HG03558 (cell line): ENCODE measurements around the gene KIRREL1.

Experiments
- ATAC-seq: cut with Tn5 transposase; IDR thresholded peaks from one replicate; pipeline ENCODE4 v1.9.1; 2021; ENCODE audit warnings: moderate number of reproducible peaks; ENCODE audit not compliant: unreplicated experiment; ENCODE audit errors: extremely low read depth

The KIRREL1 gene

GRCh38 chr1:157969697-157970485 is 23.6 kb upstream of the KIRREL1 start:
- no peak for ATAC-seq

- no peak for ATAC-seq
Measured at GRCh38 chr1:157971769-157972168, 21.7 kb upstream of the KIRREL1 start.

DNA sequence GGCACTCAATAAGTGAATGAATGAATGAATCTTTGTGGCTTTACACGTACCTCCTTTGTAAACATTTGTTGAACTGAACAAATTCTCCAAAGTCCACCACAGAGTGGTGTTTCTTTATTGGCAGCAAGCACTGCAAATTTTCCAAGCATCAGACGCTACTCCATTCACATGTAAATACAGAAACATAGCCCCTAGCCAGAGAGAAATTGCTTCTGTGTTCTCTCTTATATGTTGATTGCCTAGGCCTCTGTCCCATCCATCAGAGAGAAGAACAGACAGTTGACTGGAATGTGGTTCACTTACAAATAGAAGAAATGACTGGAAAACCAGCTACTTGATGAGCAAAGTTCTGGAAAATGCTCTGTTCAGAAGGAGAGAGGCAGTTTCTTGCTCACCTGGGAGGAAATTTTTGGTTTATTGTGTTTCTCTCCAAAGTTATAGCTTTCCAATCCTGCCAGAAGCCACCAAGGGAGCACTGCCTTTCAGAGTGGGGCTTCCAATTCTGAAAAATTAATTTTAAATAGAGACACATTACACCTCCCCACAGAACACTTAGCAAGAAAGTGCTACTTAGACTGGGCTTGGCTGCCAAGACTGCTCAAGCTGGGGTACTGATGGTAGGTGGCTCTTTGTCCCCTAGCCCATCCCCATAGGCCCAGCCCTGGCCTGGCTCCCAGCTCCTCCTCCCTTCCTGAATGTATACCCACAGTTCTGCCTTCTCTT is 18.1 kb upstream of the KIRREL1 start:
- ATAC-seq = no peak

DNA sequence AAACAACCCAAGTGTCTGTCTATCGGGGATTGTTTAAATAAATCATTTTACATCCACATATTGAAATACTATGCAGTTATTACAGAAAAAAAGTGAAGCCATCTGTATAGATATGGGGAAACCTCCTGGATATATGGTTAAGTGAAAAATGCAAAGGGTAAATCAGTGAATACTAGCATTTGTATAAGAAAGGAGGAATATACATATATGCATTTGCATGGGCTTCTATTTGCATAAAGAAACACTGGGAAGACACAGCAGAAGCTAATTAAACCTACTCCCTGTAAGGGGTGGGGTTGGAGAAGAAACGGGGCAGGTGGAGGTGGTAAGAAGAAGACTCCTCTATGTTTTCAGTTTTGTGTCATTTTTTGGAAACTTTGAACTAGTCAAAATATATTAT is 16.6 kb upstream of the KIRREL1 start:
- ATAC-seq = no peak

- ATAC-seq = no peak
Measured at GRCh38 chr1:157978586-157979403, 14.7 kb upstream of the KIRREL1 start.

GRCh38 chr1:157982136-157982535 is 11.3 kb upstream of the KIRREL1 start:
- no peak for ATAC-seq

GRCh38 chr1:157983787-157984186 is 9.7 kb upstream of the KIRREL1 start:
- no peak for ATAC-seq

DNA sequence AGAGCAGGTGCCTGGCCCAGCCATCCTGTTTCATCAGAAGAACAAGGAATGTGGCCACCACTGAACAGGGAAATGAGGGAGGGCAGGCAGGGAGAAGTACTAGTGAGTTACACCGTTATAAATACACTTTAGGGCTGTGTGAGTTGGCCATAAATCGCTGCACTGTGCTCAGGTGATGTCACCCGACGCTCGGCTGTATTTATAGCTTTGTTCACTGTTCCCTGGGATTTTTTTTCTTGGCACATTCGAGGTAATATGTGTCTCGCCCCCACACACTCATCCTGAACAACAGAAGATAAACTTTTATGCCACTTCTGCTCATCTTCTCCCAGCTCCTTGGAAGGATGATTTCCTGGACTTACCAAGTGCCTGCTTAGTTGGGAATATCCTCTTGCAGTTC is 9.0 kb upstream of the KIRREL1 start:
- ATAC-seq = no peak

GRCh38 chr1:157985473-157985872 is 8.0 kb upstream of the KIRREL1 start:
- ATAC-seq = no peak

GRCh38 chr1:157988002-157988401 is 5.4 kb upstream of the KIRREL1 start:
- ATAC-seq = no peak

DNA sequence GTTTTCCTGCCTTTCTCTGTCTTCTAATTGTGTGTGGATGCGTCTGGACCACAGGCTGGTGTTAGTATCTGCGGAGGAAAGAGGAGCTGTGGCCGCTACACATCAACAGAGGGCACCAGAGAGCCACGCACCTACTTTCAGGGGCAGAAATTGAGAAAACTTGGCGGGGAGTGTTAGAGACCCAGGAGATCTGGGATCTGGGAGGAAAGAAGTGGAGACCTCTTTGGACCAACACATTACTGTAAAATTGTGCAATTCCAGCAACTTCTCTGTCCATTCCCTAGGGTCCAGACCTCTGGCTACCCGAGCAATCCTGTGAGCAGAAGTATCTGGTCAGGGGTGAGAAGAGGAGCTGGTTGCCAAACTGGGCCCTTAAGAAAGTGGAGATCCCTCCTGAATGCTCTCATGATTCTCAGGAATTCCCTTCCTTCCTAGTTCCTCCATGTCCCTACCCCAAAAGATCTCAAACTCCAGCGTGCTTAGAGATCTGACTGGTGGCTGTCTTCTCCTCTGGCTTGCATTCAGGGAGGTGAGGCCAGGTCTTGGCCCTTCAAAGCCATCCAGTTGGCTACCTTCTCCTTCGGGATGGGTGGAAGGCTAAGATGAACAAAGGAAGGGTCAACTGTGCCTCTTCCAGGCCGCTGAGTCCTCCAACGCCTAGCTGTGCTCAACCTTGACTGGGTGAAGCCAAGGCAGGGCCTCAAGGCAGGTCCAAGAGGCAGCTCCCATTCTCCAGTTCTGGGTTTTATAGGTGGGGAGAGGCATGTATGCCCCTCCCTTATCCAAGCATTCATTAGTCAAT is 1.2 kb upstream of the KIRREL1 start:
- ATAC-seq = no peak

DNA sequence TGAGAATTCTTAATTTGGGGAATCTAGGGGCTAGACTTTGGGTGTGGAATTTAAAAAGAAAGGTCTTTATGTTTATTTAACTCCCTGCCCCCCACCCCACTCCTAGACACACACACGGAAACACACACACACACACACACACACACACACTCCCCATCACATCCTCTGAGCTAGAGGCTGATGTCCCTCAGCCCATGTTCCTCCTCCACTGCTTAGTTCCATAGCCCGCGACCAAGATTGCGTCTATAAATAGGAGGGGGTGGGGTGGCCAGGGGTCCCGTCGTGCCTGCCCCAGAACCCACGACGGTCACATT is 655 bp upstream of the KIRREL1 start:
- no peak for ATAC-seq

DNA sequence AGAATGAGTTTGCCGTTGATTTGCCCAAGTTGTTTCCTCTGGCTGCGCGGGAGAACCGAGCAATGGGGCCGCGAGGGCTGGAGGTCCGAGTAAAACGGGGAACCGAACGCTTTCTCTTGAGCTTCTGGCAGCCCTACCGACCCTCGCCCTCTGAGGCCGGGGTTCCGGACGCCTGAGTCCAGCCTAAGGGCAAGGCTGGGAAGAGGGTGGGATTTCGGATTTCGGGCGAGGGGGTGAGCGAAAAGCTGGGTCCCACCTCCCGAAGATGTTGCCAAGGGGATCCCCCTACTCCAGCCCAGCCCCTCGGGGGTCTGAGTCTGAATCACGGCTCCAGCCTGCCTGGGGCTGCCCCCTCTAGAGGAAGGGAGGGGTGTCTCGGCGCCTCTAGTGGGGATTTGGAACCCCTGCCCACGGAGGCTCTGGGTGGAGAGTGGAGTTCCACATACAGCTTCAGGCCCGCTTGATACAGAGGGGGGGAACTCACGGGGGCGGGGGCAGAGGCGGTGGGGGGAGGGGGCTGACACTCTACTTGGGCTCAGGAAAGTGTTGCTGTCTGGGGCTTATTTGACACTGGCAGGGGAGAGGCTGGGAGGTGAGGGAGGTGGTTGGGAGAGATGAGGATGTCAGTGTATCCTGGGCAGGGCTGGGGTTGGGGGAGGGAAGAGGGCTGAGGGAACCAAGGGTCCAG is 617 bp downstream of the KIRREL1 start:
- no peak for ATAC-seq

GRCh38 chr1:157994704-157995582 is 1.5 kb downstream of the KIRREL1 start:
- no peak for ATAC-seq

GRCh38 chr1:157995583-157996169 is 2.2 kb downstream of the KIRREL1 start:
- no peak for ATAC-seq

DNA sequence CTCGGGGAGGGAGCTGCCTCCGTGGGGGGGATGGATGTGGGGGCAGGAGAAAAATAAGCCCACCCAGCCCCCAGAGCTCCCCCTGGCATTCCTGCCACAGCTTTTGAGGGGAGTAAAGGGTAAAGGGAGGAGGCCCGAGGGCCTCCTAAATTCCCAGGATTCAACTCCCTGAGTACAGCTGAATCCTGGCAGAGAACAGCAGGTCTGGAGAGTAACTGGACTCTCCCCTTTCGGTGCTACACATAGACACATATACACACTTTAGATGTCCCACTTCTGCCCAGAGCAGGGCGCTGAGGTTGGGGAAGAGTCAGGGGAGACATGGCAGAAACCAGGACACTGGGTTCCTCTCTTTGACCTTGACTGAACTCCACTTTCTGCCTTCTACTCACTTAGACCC is 3.0 kb downstream of the KIRREL1 start:
- ATAC-seq = no peak

DNA sequence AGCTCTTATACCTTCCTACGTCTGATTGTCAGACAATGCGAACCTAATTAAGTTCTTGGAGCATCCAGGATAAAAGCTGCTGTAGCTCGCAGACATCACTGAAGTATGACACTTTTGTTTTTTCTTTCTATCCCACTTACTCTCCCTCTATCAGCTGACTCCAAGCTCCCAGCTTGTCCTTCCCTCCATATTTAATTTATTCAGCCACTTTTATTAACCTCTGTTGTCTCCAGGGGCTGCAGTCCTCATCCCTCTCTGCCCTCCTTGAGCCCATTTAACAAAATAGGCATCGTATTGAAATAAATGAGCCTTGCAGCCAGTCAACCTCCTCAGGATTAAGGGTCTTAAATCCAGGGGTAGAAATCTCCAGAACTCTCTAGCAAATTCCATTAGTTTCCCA is 7.1 kb downstream of the KIRREL1 start:
- ATAC-seq = no peak

DNA sequence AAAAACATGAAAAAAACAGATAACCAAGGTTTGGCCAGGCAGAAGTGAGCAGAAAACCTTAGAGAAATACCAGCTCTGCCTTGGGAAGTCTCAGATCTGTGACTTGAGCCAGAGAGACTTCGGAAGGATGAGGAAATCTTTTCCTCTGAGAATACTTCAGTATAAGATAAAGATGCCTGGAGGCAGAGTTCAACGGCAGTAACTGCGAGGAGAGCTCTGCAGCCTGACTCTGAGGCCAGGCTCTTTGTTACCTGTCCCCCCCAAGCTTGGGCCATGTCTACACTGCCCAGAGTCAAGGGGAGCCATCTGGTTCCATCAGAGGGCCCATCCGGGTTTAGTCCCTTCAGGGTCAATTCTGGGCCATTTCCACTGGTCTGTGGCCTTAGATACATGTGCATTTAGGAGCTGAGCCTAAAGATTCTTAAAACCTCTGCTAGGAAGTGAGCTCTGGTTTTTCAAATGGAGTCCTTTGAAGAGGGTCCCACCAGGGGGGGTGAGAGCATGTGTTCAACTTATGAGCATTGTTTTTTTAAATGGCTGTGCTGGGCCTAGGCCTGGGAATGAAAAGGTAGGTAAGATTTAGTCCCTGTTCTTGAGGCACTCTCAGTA is 8.7 kb downstream of the KIRREL1 start:
- ATAC-seq = no peak
